HG03520 (cell line): ENCODE results near the gene MPC1.
"Not testable (repeated sequence)": the region's sequence is repeated elsewhere in the genome, so short reads cannot be mapped to it uniquely, and the experiment has no call there.

Experiments used
- ATAC-seq: cut with Tn5 transposase; IDR thresholded peaks from one replicate; pipeline ENCODE4 v1.9.1; 2021; ENCODE audit warnings: mild to moderate bottlenecking, moderate library complexity; ENCODE audit not compliant: unreplicated experiment

The MPC1 gene

GRCh38 chr6:166348305-166348949, 34.3 kb downstream of the MPC1 start:
- no peak for ATAC-seq

DNA sequence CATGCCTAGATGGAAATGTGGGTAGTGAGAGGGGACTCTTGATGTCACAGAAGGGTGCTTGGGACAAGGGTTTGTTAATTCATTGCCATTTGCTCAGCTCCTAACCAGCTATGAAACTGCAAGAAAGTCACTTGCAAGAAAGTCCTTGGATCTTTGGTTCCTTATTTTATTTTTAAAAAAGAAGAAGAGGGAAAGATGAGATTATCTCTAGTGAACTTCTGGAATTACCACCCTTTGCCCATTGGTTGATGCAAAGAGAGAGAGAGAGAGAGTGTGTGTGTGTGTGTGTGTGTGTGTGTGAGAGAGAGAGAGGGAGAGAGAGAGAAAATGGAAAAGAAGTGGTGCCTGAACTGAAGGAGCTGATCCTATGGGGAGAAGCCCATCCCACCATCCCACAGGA, 35.8 kb downstream of the MPC1 start:
- no peak for ATAC-seq

GRCh38 chr6:166346449-166346848, 36.3 kb downstream of the MPC1 start:
- no peak for ATAC-seq

DNA sequence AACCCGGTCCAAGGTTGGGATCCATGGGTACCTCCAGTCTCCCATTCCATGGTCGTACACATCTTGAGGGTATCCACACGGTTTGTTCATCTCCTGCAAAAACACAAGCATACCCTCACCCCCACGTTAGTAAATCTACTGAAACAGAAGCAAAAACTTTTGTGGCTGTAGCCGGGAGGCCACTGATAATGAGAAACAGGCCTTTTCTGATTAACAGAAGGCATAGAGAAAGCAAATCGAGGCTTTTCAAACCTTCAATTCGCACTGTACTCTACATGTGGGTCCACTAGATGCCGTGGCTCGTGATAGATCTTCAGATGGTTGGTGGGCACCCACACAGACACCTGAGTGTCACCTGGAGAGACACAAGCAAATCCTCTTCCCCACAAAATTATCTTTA, 37.1 kb downstream of the MPC1 start:
- ATAC-seq, result not testable (repeated sequence)

DNA sequence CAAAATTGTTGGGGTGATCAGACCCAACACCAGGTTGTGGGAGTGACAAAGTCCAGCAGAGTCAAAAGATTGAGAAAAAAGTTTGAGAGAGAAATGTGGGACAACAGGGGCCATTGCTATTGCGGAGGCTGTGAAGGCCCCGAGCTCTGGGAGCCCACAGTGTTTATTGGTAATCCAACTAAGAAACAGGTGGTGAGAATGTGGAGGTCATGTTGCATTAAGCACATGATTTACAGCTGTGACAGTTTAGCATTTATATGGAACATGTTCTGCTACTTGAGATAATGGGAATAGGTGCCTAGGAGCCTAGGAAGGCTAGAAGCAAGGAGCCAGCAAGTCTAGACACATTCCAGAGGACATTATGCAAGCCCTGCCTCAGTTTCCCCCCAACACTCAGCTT, 37.8 kb downstream of the MPC1 start:
- ATAC-seq, result not testable (repeated sequence)

GRCh38 chr6:166344240-166344639, 38.5 kb downstream of the MPC1 start:
- ATAC-seq, result no peak

GRCh38 chr6:166343150-166343487, 39.6 kb downstream of the MPC1 start:
- peak; percentile 24 for ATAC-seq

DNA sequence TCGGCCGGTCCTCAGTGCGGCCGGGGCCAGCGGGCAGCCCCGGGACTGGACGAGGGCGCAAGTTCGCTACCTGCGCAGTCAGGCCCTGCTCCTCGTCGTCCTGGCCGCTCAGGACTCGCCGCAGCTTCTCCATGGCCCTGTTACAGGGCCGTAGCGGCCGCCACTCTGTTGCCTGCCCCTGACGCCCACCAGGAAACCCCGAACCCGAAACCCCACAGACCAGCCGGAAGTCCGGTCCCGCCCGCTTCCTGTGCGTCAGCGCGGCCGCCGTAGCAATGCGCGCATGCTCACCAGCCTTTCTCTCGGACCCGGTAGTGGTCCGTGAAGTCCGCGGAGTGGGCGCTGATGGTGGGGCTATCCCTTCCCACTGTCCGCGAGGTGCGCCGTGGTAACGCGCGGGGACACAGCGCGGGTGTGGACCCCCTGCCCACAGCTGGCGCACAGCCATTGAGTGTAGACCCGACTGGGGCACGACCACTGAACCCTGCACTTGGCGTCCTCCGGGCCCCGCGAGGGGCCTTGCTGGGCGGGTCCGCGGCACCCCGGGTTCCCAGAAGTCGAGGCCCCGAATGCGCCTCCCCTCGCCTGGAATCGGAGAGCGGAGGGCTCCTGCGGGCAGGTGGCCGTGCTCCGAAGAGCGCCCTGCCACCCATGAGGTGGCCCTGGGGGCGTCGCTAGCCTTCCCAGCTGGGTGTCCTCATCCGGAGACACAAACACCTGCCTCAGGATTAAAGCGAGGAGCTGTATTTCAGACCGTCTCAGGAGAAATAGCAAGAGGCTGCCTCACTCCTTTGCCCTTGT, 40.2 kb downstream of the MPC1 start, which contains the start of gene SFT2D1:
TSS of gene SFT2D1 (minus strand) at position 197 of the 801 bp plus-strand sequence. CDS start at position 133, 64 bp downstream.
- peak; percentile 88 for ATAC-seq

- no peak for ATAC-seq
Measured at GRCh38 chr6:166341977-166342348, 40.8 kb downstream of the MPC1 start.

DNA sequence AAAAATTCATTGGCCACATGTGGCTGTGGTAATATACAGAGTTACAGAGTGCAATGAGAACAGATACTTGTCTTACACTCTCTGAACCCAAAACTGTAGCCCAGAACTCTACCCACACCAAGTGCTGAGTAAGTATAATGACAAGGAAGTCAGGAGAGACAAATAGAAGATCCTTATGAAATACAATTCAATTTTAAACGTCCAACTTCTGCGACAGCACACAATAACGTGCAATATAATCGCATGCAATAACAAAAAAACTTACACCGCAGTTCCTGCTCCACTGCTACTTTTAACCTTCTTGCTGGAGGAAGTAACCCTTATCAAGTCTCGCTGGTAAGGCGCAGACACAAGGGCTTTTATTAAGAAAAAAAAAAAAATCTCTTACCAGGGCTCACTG, 41.3 kb downstream of the MPC1 start:
- ATAC-seq, result no peak

GRCh38 chr6:166338854-166339253, 43.9 kb downstream of the MPC1 start:
- ATAC-seq, result no peak

GRCh38 chr6:166336847-166337246, 45.9 kb downstream of the MPC1 start:
- no peak for ATAC-seq

DNA sequence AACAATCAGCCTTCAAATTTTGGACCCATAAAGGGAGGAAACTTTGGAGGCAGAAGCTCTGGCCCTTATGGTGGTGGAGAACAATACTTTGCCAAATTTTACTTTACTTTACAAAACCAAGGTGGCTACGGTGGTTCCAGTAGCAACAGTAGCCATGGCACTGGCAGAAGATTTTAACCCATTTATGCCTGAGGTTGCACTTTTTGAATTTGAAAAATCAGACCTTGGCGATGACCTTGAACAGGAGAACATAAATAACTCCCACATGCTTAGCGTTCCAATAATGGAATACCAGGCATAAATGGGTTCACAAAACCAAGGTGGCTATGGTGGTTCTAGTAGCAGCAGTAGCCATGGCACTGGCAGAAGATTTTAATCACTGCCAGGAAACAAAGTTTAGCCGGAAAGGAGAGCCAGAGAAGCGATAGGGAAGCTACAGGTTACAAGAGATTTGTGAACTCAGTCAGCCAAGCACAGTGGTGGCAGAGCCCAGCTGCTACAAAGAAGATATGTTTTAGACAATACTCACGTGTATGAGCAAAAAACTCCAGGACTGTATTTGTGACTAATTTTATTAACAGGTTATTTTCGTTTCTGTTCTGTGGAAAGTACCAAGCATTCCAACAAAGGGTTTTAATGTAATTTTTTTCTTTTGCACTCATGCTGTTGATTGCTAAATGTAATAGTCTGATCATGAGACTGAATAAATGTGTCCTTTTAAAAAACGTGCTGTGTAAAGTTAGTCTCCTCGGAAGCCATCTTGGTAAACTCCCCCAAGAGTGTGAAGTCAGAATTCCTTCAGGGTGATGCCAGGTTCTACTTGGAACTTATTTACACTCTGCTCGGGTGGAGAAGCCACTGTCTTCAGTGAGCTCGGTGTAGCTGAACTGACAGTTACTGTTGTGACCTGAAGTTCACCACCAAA, 47.1 kb downstream of the MPC1 start:
- peak; percentile 47 for ATAC-seq

- no peak for ATAC-seq
Measured at GRCh38 chr6:166334878-166335277, 47.9 kb downstream of the MPC1 start.

GRCh38 chr6:166333172-166333995, 49.4 kb downstream of the MPC1 start:
- peak; percentile 54 for ATAC-seq

DNA sequence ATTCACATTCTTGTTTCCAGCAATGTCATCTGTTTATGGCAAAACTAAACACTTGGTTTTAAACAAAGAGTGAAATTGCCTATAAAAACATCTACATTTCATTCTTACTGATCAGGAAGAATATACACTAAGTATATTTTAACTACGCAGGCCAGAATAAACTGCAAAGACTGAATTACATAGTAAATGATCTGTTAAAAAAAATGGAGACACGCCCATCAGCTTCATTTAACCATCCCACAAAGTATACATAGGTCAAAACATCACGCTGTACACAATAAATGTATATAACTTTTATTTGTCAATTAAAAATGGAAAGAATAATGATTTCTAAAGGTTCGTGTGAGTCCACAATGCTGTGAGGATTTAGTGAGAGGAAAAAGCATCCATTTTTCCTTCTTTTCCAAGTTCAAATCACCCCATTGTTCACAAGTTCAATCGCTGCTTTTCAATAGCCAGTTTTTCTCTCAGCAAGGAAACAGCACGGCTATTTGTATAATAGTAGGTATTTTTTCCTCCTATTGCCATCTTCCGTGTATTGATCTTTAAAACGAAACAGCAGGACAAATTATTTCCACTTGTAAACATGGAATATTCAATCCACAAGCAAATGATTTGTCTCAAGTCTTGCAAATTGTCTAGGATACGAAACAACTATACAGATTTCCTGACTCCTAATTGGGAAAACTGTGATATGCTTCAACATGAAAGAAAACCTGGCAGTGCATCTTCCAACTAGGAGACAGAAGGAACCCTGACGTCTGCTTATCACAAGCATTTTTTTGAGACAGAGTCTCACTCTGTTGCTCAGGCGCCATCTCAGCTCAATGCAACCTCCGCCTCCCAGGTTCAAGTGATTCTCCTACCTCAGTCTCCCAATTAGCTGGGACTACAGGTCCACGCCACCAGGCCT, 51.0 kb downstream of the MPC1 start:
- ATAC-seq, result no peak

DNA sequence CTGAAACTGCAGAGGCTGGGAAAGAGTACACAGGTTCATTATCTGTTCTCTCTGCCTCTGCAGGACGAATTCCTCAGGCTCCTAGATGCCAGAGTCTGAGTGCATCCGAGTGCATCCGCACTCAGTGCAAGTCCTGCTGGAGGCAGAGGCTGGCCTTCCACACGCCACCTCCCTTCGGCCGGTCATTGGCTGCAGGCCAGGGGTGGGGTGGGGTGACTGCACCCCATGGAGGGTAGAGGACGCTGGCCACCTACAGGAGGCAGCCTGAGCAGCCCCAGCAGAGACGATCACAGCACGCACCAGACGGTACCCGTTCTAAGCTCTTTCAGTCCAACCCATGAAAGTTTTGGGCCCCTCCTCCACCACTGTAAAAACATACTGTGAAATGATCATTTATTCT, 52.1 kb downstream of the MPC1 start:
- ATAC-seq, result no peak

- ATAC-seq, result peak; percentile 46
Measured at GRCh38 chr6:166325383-166326042, 57.2 kb downstream of the MPC1 start.

DNA sequence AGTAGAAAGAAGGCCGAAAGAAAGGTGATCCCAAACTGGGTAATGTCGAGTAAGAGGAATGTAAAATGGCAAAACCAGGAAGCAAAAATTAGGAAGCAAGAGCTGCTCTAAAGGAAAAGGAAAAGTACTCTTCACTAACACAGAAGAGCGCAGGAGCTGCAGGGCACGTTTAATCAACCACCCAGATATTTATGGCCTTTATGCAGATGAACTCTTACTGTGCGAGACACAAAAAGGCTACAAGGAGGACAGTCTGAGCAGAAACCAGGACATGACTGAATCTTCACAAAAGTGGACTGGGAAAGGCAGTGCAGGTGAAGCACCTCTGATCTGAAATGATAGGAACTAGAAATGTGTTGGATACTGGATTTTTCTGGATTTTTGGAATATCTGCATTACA, 59.3 kb downstream of the MPC1 start:
- ATAC-seq, result no peak
